HuH-7 (cell line): ENCODE data around the gene MAP3K14.
"Not testable (repeated sequence)": the region's sequence is repeated elsewhere in the genome, so short reads cannot be mapped to it uniquely, and the experiment has no call there.

Source experiments
- DNase-seq: peaks from one replicate; pipeline ENCODE4 v3.0.0; 2011; ENCODE audit warnings: low spot score

Gene MAP3K14

DNA sequence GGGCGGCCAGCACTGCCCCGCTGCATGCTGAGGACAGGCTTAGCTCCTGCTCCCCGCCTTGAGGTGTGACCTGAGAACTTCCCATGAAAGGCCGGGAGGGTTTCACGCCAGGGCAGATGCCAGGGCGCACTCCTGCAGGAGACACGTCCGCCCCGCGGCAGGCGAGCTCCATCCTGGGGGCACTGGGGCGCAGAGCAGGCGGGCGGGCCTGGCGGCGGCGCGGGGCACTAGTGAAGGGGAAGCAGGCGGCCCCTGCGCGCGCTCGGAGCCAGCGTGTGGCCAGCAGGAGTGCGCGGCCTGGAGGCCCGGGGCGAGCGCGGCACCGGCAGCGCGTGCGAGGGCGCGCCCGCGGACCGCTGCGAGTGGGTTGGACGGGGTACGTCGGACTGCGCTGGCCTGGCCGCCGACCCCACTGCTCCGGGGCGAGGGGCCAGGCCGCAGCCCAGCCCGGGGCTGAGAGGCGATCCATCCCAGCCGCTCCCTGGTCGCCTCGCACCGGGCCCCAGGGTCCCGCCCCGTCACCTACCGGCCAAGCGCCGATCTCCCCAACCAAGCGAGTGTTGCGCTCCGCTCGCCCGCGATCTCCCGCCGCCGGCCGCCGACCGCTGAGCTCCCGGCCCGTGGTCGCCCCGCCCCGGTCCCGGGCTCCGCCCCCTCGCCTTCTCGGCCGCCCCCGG, at the start of gene MAP3K14:
Gene MAP3K14, minus strand, starts transcription at position 587 of the 677 bp plus-strand sequence. CDS start 26,275 bp downstream, outside the sequence.
- peak; percentile 50 for DNase-seq

DNA sequence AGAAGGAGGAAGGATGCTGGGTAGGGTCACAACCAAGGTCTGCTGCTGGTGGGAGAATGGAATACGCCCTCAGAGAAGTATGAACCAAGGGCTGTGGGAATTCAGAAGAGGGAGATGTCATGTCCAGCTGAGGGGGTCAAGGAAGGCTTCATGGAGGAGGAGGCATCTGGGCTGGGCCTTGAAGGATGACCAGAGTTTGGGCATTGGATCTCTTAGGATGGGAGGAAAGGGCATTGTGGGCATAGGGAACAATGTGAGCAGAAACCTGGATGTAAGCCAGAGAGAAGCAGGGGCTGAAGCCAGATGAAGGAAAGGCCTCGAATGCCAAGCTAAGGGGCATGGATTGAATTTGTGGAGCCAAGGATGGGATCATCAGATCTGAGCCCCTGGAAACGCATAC, 49.2 kb upstream of the MAP3K14 start:
- no peak for DNase-seq

- DNase-seq, result no peak
Observed at GRCh38 chr17:45364531-45365390, 47.9 kb upstream of the MAP3K14 start.

DNA sequence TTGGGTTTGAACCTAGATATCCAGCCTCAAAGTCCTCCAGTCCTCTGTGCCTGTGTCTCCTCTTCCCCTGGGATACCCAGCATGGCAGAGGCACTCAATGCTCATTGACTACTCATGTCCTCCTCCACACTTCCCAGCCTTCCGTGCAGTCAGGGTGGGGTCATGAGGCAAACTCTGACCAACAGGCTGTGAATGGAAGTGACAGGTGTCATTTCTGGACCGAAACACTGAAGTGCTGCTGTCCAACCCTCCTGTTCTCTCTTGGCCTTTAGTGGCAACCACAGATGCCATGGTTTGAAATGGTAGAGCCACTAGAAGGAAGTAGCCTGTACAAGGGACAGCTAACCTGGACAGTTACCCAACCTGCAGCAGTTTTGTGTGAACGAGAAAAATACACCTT, 46.7 kb upstream of the MAP3K14 start:
- DNase-seq, result no peak

DNA sequence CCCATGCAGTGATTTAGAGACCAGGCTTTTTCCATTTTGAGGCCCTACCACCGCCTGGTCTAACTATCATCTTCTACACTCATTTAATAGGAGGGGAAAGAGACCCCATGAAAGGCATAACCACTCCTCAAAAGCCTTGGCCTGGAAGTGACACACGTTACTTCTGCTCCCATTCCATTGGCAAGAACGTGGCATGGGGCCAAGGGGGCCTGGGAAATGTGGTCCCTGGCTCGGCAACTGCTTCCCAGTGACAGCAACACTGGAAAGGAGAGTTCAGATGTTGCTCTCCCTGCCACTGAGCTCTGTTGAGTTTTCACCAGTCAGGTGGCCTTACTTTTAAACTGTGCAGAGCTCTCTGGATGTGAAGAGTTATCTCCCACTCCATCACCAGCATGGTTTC, 45.2 kb upstream of the MAP3K14 start:
- DNase-seq, result no peak

DNA sequence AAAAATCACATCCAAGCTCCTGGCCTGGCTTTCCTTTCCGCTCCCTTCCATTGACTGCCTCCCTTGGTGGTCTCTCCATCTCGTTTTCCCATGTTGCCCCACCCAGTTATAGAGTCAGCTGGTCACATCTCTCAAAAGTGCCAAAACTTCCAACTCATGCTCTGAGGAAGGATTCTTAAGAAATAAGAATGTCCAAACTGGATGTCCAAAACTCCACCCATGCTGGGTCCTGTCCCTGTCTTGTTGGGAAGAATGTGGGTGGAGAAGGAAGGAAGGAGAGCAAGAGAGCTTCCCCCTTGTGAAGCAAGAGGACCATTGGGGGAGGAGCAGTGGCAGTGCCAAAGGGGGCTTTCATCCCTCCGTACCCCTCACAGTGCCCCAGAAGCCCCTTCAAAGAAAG, 44.6 kb upstream of the MAP3K14 start:
- no peak for DNase-seq

DNA sequence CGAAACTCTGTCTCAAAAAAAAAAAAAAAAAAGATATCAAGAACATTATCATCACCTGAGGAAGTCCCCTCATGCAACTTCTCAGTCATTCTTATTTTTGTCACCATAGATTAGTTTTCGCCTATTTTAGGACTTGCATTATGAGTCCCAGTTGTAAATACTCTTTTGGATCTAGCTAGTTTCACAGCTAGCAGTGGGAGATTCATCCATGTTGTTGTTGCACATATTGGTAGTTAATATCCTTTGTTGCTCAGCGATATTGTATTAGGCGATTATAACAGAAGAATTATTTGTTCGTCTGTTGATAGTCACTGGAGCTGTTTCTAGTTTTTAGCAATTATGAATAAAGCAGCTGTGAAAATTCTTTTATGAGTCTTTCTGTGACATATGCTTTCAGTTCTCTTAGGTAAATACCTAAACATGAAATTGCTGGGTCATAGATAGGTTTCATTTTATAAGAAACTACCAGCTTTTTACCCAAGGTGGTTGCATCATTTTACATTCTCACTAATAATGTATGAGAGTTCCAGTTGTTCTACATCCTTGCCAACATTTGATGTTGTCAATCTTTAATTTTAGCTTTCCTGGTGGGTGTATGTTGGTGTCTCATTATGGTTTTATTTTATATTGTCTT, 40.7 kb upstream of the MAP3K14 start:
- DNase-seq, result no peak

DNA sequence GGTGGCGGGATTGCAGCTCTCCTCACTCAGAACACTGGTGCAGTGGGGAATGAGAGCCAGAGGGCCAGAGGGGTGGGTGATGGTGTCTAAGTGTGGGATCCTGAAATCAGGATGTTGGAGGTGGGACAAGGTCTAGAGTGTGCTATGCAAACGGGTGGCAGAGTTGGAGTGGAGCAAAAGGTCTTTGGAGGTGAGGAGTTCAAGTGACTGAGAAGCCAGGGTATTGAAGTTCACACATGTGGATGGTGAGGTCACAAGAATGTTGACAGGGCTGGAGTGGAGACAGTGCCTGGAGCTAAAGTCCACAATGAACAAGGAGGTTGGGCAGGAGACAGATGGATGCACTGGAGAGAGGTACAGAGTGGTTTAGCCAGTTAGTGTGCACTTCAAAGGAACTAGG, 38.3 kb upstream of the MAP3K14 start:
- DNase-seq, result no peak

DNA sequence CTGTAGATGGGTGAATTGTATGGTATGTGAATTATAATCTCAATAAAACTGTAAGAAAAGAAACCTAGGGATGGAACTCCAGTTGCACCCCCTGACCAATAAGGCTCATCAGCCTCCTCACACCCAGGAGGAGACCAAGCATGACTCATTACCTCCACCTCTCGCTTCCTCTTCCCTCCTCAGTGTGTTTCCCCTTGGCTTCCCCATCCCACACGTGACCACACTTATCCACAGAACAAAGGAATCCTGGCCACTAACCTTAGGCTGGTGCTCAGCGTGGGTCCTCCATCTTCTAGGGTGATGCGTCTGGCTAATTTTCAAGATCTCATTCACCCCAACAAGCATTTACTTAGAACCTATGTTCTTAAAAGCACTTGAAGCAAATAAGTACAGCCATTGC, 36.2 kb upstream of the MAP3K14 start:
- DNase-seq, result no peak

DNA sequence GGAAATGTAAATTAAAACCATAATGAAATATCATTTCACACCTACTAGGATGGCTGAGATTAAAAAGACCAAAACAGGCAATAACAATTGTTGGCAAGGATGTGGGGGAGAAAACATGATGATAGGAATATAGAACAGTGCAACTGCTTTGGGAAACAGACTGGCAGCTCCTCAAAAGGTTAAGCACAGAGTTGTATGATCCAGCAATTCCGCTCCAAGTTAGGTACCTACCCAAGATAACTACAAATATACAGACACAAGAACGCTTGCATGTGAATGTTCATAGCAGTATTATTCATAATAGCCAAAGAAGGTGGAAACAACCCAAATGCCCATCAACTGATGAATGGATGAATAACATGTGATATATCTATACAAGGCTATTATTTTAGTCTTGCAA, 35.0 kb upstream of the MAP3K14 start:
- no peak for DNase-seq

DNA sequence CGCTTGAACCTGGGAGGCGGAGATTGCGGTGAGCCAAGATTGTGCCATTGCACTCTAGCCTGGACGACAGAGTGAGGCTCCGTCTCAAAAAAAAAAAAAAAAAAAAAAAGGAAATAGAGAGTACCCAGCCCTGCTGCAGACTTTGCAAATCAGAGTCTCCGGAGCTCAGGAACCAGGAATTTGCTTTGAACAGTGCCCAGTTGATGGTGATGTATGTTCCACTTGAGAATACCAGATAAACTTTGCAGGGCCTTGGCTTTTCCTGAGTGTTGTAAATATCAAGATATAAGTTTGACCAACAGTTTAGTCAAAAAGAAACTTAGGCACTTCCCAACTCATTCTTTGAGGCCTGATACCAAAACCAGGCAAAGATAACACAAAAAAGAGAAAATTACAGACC, 30.6 kb upstream of the MAP3K14 start:
- no peak for DNase-seq

GRCh38 chr17:45346216-45347015, 29.6 kb upstream of the MAP3K14 start:
- DNase-seq, result no peak

- DNase-seq, result no peak
Observed at GRCh38 chr17:45345554-45346215, 28.9 kb upstream of the MAP3K14 start.

- no peak for DNase-seq
Observed at GRCh38 chr17:45345246-45345553, 28.4 kb upstream of the MAP3K14 start.

- DNase-seq, result not testable (repeated sequence)
Observed at GRCh38 chr17:45343967-45344664, 27.3 kb upstream of the MAP3K14 start.

DNA sequence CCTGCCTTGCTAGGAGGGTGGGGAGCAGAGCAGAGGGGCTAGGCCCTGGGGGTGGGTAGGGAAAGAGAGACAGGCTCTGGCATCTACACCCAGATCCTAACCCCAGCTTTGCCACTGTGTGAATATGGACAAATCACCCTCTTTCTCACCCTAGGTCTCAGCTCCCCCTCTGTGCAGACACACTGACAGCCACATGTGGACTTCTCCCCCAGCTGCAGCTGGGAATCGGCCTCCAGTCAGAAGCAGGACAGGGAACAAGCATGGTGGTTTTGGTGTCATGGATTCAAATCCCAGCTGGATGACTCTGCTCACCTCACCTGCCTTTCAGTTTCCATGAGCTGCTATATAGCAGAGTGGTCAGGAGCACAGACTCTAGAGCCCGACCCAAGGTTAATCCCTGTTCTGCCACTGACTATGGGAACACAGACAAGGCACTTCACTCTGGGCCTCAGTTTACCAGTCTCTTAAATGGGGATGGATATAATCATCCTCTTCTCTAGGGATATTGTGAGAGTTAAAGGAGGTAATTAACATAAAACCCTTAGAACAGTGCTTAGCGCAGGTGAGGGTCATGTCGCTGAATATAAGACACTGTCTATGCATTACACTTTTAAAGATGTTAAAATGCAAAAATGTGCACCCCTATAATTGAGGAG, 26.2 kb upstream of the MAP3K14 start:
- DNase-seq, result no peak

- DNase-seq, result no peak
Observed at GRCh38 chr17:45342306-45342705, 25.5 kb upstream of the MAP3K14 start.

DNA sequence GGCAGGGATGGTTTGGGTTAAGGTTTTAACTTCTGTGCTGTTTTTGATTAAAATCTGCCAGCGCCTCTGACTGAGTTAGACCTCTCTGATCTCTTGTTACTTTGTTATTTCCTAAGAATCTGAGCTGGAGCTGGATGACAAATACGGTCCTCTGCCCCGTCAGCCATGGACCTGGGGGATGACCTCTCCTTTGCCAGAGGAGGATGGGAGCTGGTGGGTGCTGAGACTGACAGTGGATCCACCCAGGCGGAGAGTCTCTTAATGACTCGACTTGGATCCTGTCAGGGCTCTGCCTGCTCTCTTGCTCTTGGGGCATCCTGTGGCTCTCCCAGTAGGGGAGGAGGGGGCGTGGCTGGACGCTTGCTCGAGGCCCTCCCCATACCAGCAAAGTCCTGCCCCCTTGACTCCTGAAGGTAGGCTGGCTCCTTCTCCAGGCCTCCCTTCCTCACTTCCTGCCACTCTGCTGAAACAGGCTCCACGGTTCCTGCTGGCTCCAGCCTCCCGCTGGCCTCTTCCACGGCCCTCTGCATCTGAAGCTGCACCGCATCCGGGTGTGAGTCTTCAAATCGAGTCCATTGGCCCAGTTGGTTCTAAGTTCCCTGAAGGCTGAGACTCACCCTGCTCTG, 24.8 kb upstream of the MAP3K14 start:
- DNase-seq, result no peak

DNA sequence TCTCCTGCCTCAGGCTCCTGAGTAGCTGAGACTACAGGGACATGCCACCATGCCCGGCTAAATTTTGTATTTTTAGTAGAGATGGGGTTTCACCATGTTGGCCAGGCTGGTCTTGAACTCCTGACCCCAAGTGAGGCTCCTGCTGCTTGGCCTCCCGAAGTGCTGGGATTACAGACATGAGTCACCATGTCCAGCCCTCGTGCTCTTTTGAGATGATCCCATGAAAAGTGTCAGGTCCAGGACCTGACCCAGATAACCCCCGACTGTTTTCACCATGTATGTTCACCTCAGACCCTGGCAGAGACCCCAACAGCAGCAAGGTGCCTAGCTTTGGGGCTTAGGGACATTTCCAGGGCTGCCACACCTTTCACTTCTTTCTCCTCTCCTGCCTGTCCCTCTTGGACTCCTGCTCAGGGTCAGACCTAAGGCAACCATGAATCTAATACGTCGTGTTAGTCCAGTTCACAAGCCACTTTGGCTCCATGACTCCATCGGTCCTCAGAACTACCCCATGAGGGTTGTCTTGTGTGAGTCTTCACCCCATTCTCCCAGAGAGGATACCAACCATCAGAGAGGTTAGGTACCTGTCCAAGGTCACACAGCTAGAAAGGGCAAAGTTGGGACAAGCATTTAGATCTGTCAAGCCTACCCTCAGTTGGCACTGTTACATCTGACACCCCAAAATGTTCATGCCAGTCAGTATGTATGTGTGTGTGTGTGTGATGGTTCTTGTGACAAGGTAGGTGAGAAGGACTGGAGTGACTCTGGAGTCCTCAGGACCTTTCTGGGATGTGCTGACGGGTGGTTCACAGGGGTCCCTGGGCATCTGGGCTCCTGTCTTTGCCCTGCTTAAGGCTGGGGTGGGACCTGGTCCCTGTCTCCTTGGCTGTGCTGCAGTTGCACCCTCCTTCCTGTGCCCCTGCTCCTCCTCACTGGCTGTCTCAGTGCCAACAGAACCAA, 23.1 kb upstream of the MAP3K14 start:
- DNase-seq, result no peak
